ENCODE measurements around the gene DLG1.

The DLG1 gene

DNA sequence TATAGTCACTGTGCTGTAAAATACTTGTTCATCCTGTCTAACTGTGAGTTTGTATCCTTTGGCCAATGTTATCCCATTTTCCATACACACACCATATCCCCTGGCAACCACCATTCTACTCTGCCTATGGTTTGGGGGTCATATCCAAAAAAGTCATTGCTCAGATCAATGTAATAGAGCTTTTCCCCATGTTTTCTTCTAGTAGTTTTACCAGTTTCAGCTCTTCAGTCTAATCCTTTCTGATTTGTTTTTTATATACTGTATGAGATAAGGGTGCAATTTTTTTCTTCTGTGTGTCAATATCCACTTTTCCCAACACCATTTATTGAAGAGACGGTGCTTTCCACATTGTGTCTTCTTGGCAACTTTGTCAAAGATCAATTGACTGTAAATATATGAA lies 14.0 kb upstream of the DLG1 start:
- DNase-seq, result no peak

DNA sequence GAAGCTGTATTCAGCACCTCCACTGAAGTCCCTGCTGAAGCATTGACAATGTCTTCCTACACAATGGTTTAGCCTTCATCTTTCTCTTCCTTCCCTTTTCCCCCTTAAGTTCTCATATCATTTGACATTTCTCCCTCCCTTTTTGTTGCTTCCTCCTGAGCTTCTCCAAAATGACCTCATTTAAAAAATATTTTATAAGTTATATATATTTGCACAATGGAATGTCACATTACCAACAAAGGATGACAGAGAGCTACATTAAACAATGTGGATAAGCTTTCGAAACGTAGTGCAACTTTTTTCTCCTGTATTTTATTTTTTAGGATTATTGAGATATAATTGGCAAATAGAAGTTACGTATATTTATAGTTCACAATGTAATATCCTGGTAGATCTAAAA lies 13.2 kb upstream of the DLG1 start:
- no peak for DNase-seq

DNA sequence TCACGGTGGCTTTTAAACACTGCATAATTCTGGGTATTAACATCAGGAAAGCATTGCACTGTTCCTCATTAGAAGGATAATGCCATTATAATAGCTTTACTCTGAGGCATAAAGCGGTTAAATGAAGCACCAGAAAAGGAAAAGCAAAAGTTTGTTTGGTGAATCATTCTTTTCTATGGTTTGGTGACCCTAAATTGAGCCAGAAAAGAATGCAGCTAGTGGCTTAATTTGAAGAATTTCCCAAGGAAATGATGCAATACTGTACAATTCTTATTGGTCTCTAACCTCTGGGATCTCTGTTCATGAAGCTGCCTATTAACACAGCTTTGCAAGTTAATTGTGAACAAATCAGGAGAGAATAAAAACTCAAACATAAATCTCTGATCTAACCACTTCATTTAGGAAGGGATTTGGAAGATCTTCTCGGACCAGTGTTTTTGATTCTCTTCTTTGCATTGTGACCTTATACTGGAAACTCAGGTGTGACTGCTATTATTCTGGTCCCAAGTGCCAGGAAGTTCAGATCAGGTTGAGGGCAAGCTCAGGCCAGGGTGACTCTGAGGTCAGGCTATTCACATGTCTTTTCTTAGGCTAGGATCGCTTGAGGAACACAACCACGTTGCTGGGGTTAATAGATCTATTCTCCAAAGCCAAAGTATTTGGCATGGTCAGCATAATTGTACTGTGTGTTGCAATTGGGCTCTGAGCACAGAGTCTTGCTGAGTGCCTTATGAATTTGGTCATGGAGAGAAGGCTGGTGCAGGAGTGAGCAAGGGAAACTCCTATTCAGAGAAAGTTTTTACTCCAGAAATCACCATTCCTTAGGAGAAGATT lies 11.3 kb upstream of the DLG1 start:
- DNase-seq, result no peak

DNA sequence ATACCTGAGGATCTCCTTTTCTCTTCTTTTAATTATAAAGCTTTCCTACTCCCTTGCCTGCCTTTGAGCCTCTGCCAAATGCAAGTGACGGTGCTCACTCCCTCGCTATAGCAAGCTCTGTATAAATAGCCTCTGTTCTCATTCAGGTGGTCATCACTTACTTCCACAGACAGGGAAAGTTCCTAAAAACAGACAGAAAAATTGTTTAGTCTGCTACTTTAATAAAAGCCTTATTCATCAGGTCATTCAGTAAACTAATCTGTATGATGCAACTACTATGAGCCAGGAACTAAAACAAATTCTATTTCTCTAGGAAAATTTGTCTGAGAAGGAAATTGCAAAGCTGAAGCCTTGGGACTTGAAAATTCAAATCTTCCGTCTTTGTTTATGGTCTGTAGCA lies 10.2 kb upstream of the DLG1 start:
- no peak for DNase-seq

DNA sequence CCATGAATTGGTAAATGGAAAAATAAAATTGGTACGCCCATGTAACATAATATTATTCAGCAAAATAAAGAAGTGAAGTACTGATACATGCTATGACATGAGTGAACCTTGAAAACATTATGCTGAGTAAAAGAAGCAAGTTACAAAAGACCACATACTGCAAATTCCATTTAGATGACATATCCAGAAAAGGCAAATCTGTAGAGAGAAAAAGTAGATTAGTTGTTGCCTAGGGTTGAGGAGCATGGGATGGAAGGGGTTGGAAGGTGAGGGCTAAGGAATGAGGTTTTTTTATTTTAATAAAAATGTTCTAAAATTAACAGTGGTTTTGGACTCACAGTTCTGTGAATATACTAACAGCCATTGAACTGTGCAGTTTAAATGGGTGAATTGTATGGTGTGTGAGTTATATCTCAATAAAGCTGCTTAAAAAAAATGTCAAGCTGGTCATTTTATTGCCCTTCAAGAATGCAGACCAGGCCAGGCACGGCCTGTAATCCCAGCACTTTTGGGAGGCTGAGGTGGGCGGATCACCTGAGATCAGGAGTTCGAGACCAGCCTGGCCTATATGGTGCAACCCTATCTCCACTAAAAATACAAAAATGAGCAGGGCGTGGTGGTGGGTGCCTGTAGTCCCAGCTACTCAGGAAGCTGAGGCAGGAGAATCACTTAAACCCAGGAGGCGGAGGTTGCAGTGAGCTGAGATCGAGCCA lies 8.1 kb upstream of the DLG1 start:
- no peak for DNase-seq

DNA sequence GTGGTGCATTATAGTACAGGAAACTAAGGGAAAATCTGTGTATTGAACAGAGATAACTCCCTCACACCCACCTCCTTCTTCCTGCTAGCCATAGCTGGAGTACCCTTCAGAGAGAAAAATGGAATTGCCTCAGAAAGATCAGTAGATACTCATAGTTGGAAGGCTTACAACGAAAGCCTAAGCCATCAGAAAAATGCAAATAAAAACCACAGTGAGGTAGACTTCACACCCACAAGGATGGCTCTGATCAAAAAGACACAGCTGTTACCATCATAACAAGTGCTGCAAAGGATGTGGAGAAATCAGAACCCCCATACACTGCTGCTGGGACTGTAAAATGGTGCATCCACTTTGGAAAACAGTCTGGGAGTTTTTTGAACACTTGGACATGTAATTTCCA lies 7.4 kb upstream of the DLG1 start:
- DNase-seq, result no peak

DNA sequence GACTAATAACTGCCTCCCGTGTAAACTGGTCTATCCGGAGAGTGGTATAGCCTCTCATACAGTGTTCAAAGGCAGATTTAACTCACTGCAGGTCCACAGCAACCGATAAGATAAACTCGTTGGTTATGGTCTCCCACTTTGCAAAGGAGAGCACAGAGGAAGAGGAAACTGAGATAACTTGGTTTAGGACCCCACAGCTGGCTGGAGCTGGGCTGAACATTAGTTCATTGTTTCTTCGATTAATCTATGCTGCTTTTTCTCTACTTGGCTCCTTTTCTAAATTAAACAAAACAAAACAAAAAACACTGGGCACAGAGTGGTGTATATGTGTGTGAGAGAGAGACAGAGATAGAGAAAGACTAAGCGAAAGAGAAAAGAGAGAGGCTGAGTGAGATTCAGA lies 5.0 kb upstream of the DLG1 start:
- no peak for DNase-seq

DNA sequence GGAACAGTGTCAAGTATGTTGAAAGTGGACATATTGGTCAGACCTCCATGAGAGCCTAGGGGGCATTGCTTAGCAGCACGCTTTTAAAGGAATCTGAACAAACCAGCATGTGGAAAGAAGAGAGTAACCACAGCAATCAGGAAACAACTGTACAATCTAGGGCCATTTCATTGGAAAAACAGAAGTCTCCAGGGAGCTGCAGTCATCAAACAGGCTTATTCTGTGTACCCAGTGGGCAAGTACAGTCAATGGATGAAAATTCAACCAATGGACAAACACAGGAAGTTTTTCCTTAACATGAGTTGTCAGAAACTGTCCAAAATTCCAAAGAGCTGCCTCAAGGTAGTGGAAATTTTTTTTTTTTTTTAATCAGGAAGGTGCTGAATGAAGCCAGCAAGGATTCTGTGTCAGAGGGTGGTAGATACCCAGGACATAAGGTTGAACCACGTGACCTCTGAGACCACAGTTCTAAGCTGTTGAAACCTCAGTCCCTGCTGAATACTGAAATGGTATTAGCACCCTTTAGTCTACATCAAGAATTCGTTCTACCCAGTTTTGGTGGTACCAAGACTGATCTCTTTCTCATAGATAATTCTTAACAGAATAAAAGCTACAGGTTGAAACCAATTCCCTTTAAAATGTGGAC lies 4.4 kb upstream of the DLG1 start:
- no peak for DNase-seq

DNA sequence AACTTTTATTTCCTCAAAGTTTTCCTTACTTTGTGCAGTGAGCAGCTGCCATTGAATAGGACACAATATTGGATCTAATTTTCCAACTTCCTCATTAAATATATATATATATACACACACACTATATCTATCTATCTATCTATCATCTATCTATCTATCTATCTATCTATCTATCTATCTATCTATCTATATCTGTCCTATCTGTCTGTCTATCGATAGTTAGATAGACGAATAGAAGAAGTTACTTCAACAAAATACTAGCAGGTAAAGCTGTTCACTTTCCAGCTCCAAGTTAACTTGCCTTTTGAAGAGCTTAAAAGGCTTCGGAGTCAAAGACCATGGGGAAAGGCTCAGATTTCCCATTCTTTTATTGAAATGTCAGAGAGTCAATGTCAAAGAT lies 3.6 kb upstream of the DLG1 start:
- no peak for DNase-seq

DNA sequence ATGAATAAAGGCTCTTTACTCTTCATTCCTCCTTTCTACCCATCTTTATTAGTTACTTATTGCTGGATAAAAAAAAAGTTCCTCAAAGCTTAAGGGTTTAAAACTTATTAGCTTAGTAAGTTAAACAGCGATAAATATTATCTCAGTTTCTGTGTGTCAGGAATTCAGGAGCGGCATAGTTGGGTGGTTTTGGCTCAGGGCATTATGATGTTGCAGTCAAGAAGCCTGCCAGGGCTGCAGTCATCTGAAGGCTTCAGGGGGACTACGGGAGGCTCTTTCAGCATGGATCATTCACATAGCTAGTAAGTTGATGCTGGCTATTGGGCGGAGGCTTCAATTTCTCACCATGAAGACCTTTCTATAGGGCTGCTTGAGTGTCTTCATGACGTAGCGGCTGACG lies 1.9 kb upstream of the DLG1 start:
- no peak for DNase-seq

DNA sequence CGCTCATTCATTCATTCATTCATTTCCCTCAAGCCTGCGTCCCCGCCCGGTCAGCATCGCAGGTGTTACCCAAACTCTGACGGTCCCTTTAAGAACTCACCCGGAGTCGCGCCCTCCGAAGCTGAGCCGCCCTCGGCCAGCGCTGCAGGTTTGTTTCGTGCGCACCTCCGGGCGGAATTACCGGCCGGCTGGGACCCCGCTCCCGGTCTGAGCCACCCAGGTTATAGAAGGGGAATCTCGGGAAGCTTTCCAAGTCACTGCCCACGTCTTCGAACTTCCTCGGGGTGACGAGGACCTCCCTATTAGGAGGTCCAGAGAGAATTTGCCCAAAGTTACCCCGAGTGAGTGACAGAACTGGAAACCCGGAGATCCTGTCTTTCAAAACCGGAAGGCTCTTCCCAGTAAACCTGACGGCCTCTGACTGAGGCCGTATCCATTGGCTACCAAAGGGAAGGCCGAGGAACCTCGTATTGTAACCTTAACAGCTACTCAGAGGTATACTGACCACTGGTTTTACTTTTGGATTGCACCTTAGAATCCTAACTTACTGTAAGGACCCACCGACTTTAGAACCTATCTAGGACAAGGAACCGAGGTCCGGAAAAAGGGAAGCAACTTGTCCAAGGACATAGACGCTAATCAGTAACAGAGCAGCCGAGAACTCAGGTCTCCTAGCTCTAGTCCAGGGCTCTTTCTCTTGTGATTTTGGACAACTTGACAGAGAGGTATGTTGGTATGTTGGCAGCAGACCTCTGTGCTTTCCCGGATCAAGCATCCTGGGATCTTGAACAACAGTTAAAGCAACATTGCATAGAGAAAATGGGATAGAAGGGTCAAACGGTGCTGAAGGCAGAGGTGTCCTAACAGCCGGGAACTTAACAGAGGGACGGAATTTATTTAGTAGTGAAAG lies 788 bp upstream of the DLG1 start:
- no peak for DNase-seq

DNA sequence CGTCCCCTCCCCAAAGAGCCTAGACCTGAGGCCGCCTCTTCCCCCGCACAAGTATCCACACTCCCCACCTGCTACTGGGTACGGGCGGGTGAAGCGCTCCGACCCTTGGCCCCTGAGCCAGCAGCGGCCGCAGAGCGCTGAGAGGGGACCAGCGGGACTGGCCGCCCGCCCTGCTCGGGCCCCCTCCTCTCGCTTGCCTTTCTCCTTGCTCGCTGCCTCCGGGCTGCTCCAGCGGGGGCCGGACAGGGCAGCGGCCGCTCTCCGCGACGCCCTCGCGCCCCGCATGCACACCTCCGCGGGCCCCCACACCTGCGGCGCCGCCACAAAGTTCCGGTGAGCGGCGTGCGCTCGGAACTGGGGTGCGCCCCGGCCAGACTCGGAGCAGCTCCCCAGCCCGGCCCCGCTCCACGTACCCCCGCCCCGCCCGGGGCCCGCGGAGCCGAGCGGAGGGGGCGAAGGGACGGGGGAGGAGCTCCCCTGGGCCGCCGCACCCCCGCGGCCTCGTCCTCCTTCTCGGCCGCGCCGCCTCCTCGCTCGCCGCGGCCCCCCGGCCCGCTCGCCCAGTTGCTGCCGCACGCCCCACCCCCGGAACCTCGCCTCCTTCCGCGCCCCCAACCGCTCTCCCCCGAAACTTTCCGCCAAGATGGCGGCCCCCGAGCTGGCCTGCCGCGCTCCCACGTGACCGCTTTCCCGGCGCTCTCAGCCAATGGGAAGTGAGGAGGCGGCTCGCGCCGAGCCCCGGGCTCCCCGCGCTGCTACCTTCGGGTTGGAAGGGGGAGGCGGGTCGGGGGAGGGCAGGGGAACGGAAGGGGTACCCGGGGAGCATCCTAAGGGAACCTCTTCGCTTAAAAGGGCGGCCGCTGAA lies 704 bp downstream of the DLG1 start:
- peak; percentile 83 for DNase-seq

DNA sequence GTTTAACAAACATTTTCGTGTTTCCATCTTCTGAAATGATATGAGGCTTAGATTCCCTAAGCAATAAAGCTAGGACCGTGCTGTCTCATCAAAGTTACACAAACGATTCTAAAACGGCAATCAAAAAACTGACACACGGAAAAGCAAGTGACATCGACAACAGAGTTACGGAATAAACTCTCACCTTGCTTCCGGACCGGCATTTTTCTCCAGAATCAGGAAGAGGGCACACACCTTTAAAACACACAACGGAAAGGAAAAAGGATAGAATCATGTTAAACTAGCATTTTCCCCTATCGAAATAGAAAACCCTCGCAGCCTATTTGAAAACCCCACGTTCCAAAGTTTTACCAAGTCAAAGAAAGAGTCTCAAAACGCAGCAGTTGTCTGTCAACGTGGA lies 1.4 kb downstream of the DLG1 start:
- no peak for DNase-seq

DNA sequence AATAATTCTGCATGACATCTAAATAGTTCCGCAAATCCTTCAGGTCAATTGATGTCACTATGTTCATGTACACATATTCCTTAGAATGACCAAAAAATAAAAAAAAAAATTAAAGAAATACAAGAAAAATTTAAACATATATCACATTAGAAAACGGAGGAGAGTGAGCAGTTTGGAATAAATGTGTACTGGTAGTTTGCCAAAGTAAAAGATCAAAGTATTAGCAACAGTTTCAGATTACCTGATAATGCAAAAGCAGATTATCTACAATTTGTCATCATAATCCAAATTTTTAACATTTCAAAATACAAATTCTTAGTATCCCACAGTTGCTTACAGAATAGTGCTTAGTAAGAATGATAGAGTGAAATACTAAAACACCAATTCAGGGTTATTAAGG lies 1.9 kb downstream of the DLG1 start:
- no peak for DNase-seq

DNA sequence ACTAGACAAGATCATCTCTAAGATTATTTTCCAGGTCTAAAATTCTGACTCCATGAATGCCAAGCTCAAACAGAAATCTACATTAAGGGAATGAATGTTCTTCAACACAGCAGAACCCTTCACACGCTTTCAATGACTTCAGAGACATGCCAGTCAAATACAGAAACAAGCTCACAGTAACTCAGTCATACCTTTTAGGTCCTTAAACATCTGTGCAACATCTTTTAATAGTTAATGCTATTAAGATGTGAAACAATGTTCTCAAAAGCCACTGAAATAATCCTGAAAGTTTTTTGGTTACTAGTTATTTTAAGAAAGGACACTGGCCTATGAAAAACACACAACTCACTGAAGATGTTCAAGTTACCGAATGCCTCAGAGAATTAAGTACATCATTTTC lies 2.5 kb downstream of the DLG1 start:
- DNase-seq, result no peak

DNA sequence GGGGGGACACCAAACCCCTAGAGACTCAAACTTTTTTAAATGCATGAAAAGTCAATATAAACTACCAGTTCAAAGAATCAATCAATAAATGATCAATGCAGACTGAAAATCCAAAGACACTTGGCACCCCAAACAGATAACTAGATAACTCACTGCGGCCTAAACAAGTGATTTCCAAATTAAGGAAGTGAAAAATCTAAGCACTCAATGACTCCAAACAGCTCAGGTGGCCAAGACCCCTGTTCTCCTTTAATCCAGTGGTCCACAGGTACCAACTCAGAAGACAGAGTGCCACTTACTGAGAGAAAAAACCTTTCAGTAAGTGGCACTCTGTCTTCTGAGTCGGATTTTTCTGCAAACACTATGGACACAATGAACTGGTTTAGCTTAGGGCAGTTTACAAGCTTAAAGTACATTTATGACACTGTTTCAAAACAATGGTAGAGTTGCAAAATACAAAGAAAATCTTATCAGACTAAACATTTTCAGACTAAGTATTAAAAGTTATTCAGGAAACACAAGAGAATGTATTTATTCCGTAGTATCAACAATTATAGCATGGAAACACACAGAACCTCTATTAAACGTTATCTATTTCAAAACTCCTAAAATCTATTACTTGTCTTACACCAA lies 4.7 kb downstream of the DLG1 start:
- no peak for DNase-seq

DNA sequence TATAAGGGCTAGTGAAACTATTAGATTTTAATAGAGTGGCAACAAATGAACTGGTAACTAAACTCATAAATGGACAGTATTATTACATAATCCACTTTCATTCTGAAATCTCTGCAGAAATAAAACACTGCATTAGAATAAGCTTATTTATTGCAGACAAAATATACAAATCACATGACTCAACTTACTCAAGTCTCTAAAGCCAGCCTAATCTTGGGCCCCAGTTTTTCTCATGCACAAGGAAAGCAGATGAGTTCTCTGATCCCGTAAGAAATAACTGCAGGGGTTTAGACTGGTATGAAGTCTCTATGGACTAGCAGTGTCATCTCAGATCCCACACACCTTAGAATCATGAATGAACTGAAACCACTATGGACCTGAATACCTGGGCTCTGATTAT lies 5.8 kb downstream of the DLG1 start:
- DNase-seq, result no peak

DNA sequence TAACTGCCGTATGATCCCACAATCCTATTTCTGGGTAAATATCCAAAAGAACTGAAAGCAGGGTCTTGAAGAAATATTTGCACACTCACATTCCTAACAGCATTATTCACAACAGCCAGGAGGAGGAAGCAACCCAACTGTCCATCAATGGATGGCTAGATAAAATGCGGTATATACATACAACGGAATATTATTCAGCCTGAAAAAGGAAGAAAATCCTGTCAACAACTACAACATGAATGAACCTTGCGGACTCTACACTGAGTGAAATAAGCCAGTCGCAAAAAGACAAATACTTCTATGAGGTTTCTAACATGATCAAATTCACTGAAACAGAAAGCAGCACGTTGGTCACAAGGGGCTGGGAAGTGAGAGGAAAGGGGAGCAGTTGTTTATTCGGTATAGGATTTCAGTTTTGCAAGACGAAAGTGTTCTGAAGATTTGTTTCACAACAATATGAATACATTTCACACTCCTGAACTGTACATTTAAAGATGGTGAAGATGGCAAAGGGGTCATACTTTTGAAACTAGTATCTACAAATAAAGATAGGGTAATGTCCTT lies 6.2 kb downstream of the DLG1 start:
- DNase-seq, result no peak

DNA sequence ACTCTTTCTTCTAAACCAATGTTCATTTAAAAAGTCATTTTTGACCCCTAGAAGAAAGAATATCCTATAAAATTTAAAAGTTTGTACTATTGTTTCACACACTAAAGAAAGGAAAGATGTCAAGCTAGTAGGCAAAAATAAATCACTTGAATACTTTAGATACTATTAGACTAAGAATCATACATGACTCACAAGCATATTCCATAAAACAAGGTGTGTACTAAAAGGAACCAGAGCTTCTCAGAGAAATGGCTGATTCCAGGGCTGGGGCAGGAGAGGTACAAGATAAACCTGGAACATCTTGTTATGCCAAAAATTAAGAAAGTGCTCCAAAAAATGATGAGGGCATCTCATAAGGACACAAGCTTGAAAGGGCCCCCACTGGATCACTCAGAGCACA lies 8.7 kb downstream of the DLG1 start:
- DNase-seq, result no peak

DNA sequence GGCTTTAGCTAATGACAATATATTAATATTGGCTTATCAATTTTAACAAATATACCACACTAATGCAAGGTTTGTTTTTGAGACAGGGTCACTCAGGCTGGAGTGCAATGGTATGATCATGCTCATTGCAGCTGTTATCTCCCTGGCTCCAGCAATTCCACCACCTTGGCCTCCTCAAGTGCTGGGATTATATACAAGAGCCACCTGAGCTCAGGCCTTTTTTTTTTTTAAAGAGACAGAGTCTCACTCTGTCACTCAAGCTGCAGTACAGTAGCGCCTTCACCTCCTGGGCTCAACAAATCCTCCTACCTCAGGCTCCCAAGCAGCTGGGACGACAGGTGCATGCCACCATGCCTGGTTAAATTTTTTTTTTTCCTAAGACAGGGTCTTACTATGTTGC lies 11.7 kb downstream of the DLG1 start:
- DNase-seq, result no peak

DNA sequence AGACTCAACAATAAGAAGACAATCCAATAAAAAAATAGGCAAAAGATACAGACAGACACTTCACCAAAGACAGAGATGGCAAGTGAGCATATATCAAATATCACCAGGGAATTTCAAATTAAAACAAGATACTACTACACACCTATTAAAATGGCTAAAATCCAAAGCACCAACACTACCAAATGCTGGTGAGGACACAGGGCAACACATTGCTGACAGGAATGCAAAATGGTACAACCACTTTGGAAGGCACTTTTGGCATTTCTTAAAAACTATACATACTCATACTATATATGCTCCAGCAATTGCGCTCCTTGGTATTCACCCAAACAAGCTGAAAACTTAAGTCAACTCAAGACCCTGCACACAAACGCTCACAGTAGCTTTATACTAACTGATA lies 12.9 kb downstream of the DLG1 start:
- DNase-seq, result no peak

Measured in activated CD4-positive, alpha-beta T cell treated with anti-CD3 and anti-CD28 coated beads for 1 hour (primary cell).